Keratinocyte (primary cell): ENCODE results near the gene SHISA9. TPM values are rescaled to one million over a fixed set of nuclear protein-coding genes. Genes with fewer than 3 reads are reported as not detected.

Experiments used
- DNase-seq: peaks from one replicate; pipeline ENCODE4 v3.0.0-alpha.2; 2011; ENCODE audit warnings: low read depth, missing footprints, low spot score
- FAIRE-seq: peaks from 2 replicates; lab custom pipeline; 2011; peaks lifted over from hg19 to GRCh38; lab: Jason Lieb, UNC
- H2AFZ ChIP-seq: 2 replicates; pipeline ENCODE4 v1.6.0; 2012; ENCODE audit warnings: low read length, control low read depth, inconsistent platforms; ENCODE audit not compliant: control insufficient read depth
- H3K27ac ChIP-seq: 2 replicates; pipeline ENCODE4 v1.5.1; 2011; ENCODE audit warnings: low read length; ENCODE audit not compliant: control insufficient read depth, insufficient read depth
- H3K27me3 ChIP-seq: 3 replicates; pipeline ENCODE4 v1.6.0; 2011; ENCODE audit warnings: low read length; ENCODE audit not compliant: control insufficient read depth, insufficient read depth; ENCODE audit errors: extremely low read depth
- H3K36me3 ChIP-seq, 2 experiments: 2 replicates in 1 of 2; 3 replicates in 1 of 2; pipeline ENCODE4 v1.5.1; 2011; ENCODE audit warnings: low read length in 2 of 2, mild to moderate bottlenecking in 1 of 2; ENCODE audit not compliant: control insufficient read depth in 2 of 2, insufficient read depth in 2 of 2; ENCODE audit errors: extremely low read depth in 1 of 2
- H3K4me1 ChIP-seq: 3 replicates; pipeline ENCODE4 v1.5.1; 2011; ENCODE audit warnings: low read length; ENCODE audit not compliant: control insufficient read depth, insufficient read depth; ENCODE audit errors: extremely low read depth
- H3K4me2 ChIP-seq: 3 replicates; pipeline ENCODE4 v1.6.0; 2011; ENCODE audit warnings: low read depth, low read length; ENCODE audit not compliant: control insufficient read depth, insufficient read depth; ENCODE audit errors: extremely low read depth
- H3K4me3 ChIP-seq, 3 experiments: fragments of 200-600 bp in 1 of 3; sonication (generic) in 1 of 3; 2 replicates in 2 of 3; 3 replicates in 1 of 3; pipeline ENCODE4 v1.5.1; 2011 to 2016; ENCODE audit warnings: low read length in 3 of 3, mild to moderate bottlenecking in 3 of 3, control low read depth in 2 of 3, inconsistent platforms in 1 of 3, low read depth in 1 of 3, mixed read lengths in 1 of 3, mixed run types in 1 of 3, moderate library complexity in 1 of 3; ENCODE audit not compliant: control insufficient read depth in 2 of 3, insufficient read depth in 2 of 3; ENCODE audit errors: extremely low read depth in 1 of 3
- H3K79me2 ChIP-seq: 2 replicates; pipeline ENCODE4 v1.6.0; 2012; ENCODE audit warnings: low read length; ENCODE audit not compliant: control insufficient read depth, insufficient read depth
- H3K9ac ChIP-seq: 3 replicates; pipeline ENCODE4 v1.6.0; 2011; ENCODE audit warnings: low read length; ENCODE audit not compliant: control insufficient read depth, insufficient read depth; ENCODE audit errors: extremely low read depth
- H3K9me1 ChIP-seq: 3 replicates; pipeline ENCODE4 v1.6.0; 2011; ENCODE audit warnings: low read length; ENCODE audit not compliant: control insufficient read depth, insufficient read depth; ENCODE audit errors: extremely low read depth
- H3K9me3 ChIP-seq: 2 replicates; pipeline ENCODE4 v1.5.1; 2012; ENCODE audit warnings: low read depth, low read length; ENCODE audit not compliant: control insufficient read depth
- H4K20me1 ChIP-seq: 3 replicates; pipeline ENCODE4 v1.6.0; 2011; ENCODE audit warnings: low read length; ENCODE audit not compliant: control insufficient read depth, insufficient read depth; ENCODE audit errors: extremely low read depth
- EZH2 ChIP-seq: IDR thresholded peaks from one replicate; pipeline ENCODE4 v1.6.1; 2012; ENCODE audit warnings: inconsistent platforms, mild to moderate bottlenecking, low read length, moderate library complexity
- dilution Hi-C: fragments of 300-500 bp; cut with MboI; formaldehyde crosslinking; loops from one replicate; pipeline ENCODE4 v1.7.0; 2020; ENCODE audit warnings: low sequenced_read_pairs; ENCODE audit not compliant: extremely low pct_ligation_motif_present
- polyA plus RNA-seq, 5 experiments: library from polyadenylated mRNA; depleted of rRNA in 3 of 5; stranded (reverse) in 3 of 5; stranded (forward) in 1 of 5; unstranded in 1 of 5; fragments of >200 nt; gene quantifications; 1 replicate in 1 of 5; 2 replicates in 3 of 5; 3 replicates in 1 of 5; pipeline versions ENCODE4 v1.2.1 to v1.2.3, GENCODE V29; 2011 to 2012; ENCODE audit warnings: missing spikeins in 2 of 5, low read depth in 1 of 5, low replicate concordance in 1 of 5
- TF ChIP-seq, protein P1 (sequence below), 3 experiments: IDR thresholded peaks in 1 of 3; conservative IDR thresholded peaks in 1 of 3; optimal IDR thresholded peaks in 1 of 3; 2 replicates in 2 of 3; 3 replicates in 1 of 3; pipeline versions ENCODE3 to v1.5.1; 2011; ENCODE audit warnings: low read length in 3 of 3, mild to moderate bottlenecking in 3 of 3, moderate library complexity in 2 of 3, control low read depth in 1 of 3, inconsistent platforms in 1 of 3; ENCODE audit not compliant: insufficient read depth in 2 of 3; ENCODE audit errors: extremely low read depth in 1 of 3

SHISA9 gene
- polyA plus RNA-seq, 1 donor (not counting 4 experiments of a cell fraction or from before 2014, with no cell fraction given) = 0.28 TPM

DNA sequence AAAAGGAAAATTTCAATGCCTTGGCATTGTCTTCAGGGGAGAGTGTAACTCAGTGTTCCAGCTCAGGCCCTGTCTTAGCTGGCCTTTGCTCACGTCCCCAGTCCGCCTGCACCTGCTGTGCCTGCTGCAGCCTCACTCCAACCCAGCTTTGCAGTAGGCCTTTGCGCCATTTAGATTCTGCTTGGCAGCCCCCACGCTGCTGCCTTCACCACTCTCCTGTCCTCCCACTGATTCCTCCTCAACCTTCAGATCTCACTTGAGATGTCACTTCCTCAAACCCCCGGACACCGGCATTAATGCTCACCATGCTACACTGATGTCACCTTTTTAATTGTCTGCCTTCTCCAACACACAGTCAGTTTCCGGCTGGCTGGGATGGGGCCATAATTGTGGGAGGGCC lies 166.2 kb downstream of the SHISA9 start:
- FAIRE-seq (no peak), DNase-seq (no peak)
- Histone ChIP-seq H3K79me2 (no peaks in the 10 kb centered on the region), H3K4me3 (no peak overlapping the region), H2AFZ (no peak overlapping the region), H3K4me2 (no peak overlapping the region), H3K27ac (no peak overlapping the region), H3K36me3 (no peaks in the 10 kb centered on the region), H3K9me1 (no peaks in the 10 kb centered on the region), H3K27me3 (no peaks in the 10 kb centered on the region), H3K9ac (no peak overlapping the region), H4K20me1 (no peaks in the 10 kb centered on the region), H3K4me1 (no peaks in the 10 kb centered on the region), H3K9me3 (peaks cover 14% of the 10 kb centered on the region)
- dilution Hi-C loops = no loop called here
- no peak for TF ChIP-seq EZH2
- TF ChIP-seq, protein P1, sequence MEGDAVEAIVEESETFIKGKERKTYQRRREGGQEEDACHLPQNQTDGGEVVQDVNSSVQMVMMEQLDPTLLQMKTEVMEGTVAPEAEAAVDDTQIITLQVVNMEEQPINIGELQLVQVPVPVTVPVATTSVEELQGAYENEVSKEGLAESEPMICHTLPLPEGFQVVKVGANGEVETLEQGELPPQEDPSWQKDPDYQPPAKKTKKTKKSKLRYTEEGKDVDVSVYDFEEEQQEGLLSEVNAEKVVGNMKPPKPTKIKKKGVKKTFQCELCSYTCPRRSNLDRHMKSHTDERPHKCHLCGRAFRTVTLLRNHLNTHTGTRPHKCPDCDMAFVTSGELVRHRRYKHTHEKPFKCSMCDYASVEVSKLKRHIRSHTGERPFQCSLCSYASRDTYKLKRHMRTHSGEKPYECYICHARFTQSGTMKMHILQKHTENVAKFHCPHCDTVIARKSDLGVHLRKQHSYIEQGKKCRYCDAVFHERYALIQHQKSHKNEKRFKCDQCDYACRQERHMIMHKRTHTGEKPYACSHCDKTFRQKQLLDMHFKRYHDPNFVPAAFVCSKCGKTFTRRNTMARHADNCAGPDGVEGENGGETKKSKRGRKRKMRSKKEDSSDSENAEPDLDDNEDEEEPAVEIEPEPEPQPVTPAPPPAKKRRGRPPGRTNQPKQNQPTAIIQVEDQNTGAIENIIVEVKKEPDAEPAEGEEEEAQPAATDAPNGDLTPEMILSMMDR (optimal IDR thresholded peaks at IDR 0.05 in 1 of 3, IDR thresholded peaks at IDR 0.05 in 1 of 3, conservative IDR thresholded peaks at IDR 0.05 in 1 of 3; ENCODE audit: extremely low read depth in 1 of 3, insufficient read depth in 2 of 3, low read length in 3 of 3) = no peak

DNA sequence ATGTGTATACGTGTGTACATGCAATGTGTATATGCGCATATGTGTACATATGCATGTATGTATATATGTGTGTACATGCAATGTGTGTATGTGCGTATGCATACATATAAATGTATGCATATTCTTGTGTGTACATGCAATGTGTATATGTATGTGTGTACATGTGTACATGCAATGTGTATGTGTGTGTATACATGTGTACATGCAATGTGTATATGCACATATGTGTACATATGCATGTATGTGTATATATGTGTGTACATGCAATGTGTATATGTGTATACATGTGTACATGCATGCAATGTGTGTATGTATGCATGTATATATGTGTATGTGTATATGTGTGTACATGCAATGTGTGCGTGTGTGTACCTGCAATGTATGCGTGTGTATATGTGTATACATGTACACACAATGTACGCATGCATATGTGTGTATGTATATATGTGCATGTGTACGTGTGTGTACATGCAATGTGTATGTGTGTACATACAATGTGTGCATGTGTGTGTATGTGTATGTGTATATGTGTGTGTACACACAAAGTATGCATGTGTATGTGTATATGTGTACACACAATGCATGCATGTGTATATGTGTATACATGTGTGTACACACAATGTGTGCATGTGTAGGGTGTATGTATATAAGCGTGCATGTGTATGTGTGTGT lies 167.7 kb downstream of the SHISA9 start:
- H4K20me1 ChIP-seq = no peaks in the 10 kb centered on the region

More for the DNA sequence above, 167.7 kb downstream of the SHISA9 start:
- Histone ChIP-seq H3K4me1 (no peaks in the 10 kb centered on the region), H3K27me3 (no peaks in the 10 kb centered on the region), H3K9ac (no peak overlapping the region), H3K9me3 (peaks cover 12% of the 10 kb centered on the region), H3K4me3 (no peak overlapping the region), H3K27ac (no peak overlapping the region), H2AFZ (no peak overlapping the region), H3K4me2 (no peak overlapping the region), H3K79me2 (no peaks in the 10 kb centered on the region), H3K9me1 (no peaks in the 10 kb centered on the region), H3K36me3 (no peaks in the 10 kb centered on the region)
- no peak for DNase-seq
- dilution Hi-C loops = no loop called here
- FAIRE-seq = no peak
- TF ChIP-seq EZH2 = no peak
- TF ChIP-seq, protein P1 (optimal IDR thresholded peaks at IDR 0.05 in 1 of 3, IDR thresholded peaks at IDR 0.05 in 1 of 3, conservative IDR thresholded peaks at IDR 0.05 in 1 of 3; ENCODE audit: extremely low read depth in 1 of 3, insufficient read depth in 2 of 3, low read length in 3 of 3) = no peak
